Peyer's patch (tissue), 4 donors: ENCODE results near the gene ADCY9.

Experiments used
- POLR2A ChIP-seq, 2 donors: fragments of 450-650 bp; IDR thresholded peaks; one replicate each; pipeline ENCODE4 v1.5.1; 2017; ENCODE audit warnings: antibody characterized with exemption in 2 of 2, mild to moderate bottlenecking in 2 of 2, moderate library complexity in 2 of 2
- TF ChIP-seq, protein P1 (sequence below), 6 experiments: fragments of 450-650 bp in 4 of 6; fragments of 200-600 bp in 2 of 6; sonication (generic) in 1 of 6; IDR thresholded peaks; one replicate each; pipeline ENCODE4 v1.5.1; 2017 to 2019; ENCODE audit warnings: antibody characterized with exemption in 6 of 6, mild to moderate bottlenecking in 3 of 6, moderate library complexity in 1 of 6

GRCh38 chr16:4070936-4071335, 45.3 kb downstream of the ADCY9 start:
- TF ChIP-seq, protein P1, sequence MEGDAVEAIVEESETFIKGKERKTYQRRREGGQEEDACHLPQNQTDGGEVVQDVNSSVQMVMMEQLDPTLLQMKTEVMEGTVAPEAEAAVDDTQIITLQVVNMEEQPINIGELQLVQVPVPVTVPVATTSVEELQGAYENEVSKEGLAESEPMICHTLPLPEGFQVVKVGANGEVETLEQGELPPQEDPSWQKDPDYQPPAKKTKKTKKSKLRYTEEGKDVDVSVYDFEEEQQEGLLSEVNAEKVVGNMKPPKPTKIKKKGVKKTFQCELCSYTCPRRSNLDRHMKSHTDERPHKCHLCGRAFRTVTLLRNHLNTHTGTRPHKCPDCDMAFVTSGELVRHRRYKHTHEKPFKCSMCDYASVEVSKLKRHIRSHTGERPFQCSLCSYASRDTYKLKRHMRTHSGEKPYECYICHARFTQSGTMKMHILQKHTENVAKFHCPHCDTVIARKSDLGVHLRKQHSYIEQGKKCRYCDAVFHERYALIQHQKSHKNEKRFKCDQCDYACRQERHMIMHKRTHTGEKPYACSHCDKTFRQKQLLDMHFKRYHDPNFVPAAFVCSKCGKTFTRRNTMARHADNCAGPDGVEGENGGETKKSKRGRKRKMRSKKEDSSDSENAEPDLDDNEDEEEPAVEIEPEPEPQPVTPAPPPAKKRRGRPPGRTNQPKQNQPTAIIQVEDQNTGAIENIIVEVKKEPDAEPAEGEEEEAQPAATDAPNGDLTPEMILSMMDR (IDR thresholded peaks at IDR 0.05) = no peak
- no peak for TF ChIP-seq POLR2A (IDR thresholded peaks at IDR 0.05)
